CD14-positive monocyte (primary cell): ENCODE data around the gene PKHD1. TPM values are rescaled to one million over a fixed set of nuclear protein-coding genes. Genes with fewer than 3 reads are reported as not detected.

Source experiments
- DNase-seq, 3 donors: peaks; one replicate each; pipeline ENCODE4 v3.0.0-alpha.2; 2011 to 2022
- H2AFZ ChIP-seq: 2 replicates; pipeline ENCODE4 v1.6.0; 2012; ENCODE audit warnings: mild to moderate bottlenecking, low read depth, low read length, inconsistent platforms; ENCODE audit not compliant: insufficient read depth, poor library complexity, severe bottlenecking
- H3K27ac ChIP-seq, 2 donors: 1 replicate in 1 of 2; 2 replicates in 1 of 2; pipeline ENCODE4 v1.5.1; 2012 to 2013; ENCODE audit warnings: low read length in 2 of 2, control low read depth in 1 of 2, inconsistent platforms in 1 of 2, low read depth in 1 of 2, mild to moderate bottlenecking in 1 of 2
- H3K27me3 ChIP-seq, 2 donors: one replicate each; pipeline versions ENCODE4 v1.6.0 to v1.6.1; 2011 to 2013; ENCODE audit warnings: low read length in 2 of 2; ENCODE audit not compliant: control insufficient read depth in 2 of 2, insufficient read depth in 2 of 2
- H3K36me3 ChIP-seq, 2 donors: replicated peaks in 1 of 2; 1 replicate in 1 of 2; 2 replicates in 1 of 2; pipeline versions ENCODE4 v1.5.1 to v1.6.1; 2012 to 2013; ENCODE audit warnings: low read length in 2 of 2, control low read depth in 1 of 2, inconsistent platforms in 1 of 2, mild to moderate bottlenecking in 1 of 2; ENCODE audit not compliant: insufficient read depth in 2 of 2, control insufficient read depth in 1 of 2
- H3K4me1 ChIP-seq, 2 donors: 1 replicate in 1 of 2; 2 replicates in 1 of 2; pipeline versions ENCODE4 v1.5.1 to v1.6.1; 2012 to 2013; ENCODE audit warnings: low read length in 2 of 2, control low read depth in 1 of 2, inconsistent platforms in 1 of 2, mild to moderate bottlenecking in 1 of 2, moderate library complexity in 1 of 2; ENCODE audit not compliant: insufficient read depth in 2 of 2, control insufficient read depth in 1 of 2
- H3K4me2 ChIP-seq: replicated peaks from 2 replicates; pipeline ENCODE3; 2012; ENCODE audit warnings: low read length, moderate library complexity, mild to moderate bottlenecking; ENCODE audit not compliant: poor library complexity, severe bottlenecking; ENCODE audit errors: extremely low read depth
- H3K4me3 ChIP-seq, 3 experiments: fragments of 200-600 bp in 1 of 3; sonication (generic) in 1 of 3; replicated peaks in 1 of 3; 1 replicate in 2 of 3; 2 replicates in 1 of 3; pipeline ENCODE4 v1.5.1; 2011 to 2013; ENCODE audit warnings: low read length in 3 of 3, mild to moderate bottlenecking in 3 of 3, control low read depth in 2 of 3, low read depth in 2 of 3, inconsistent platforms in 1 of 3, moderate library complexity in 1 of 3
- H3K79me2 ChIP-seq: 2 replicates; pipeline ENCODE4 v1.6.0; 2012; ENCODE audit warnings: mild to moderate bottlenecking, control low read depth, inconsistent platforms, low read length, moderate library complexity; ENCODE audit not compliant: insufficient read depth
- H3K9ac ChIP-seq: 2 replicates; pipeline ENCODE4 v1.6.0; 2017; ENCODE audit warnings: low read length, mild to moderate bottlenecking; ENCODE audit not compliant: insufficient read depth, poor library complexity, severe bottlenecking
- H3K9me3 ChIP-seq, 2 donors: replicated peaks in 1 of 2; 1 replicate in 1 of 2; 2 replicates in 1 of 2; pipeline versions ENCODE4 v1.5.1 to v1.6.1; 2012 to 2013; ENCODE audit warnings: low read length in 2 of 2, control low read depth in 1 of 2; ENCODE audit not compliant: control insufficient read depth in 1 of 2, insufficient read depth in 1 of 2
- H4K20me1 ChIP-seq: 2 replicates; pipeline ENCODE4 v1.6.0; 2012; ENCODE audit warnings: mild to moderate bottlenecking, low read length, control low read depth, moderate library complexity; ENCODE audit not compliant: insufficient read depth
- H3K27ac Mint-ChIP-seq, 7 donors: one replicate each; pipeline ENCODE4 v1.8.0; 2020; ENCODE audit warnings: mild to moderate bottlenecking in 7 of 7, mixed read lengths in 7 of 7, moderate library complexity in 6 of 7, inconsistent platforms in 2 of 7
- H3K27me3 Mint-ChIP-seq, 3 donors: one replicate each; pipeline ENCODE4 v1.8.0; 2021 to 2022; ENCODE audit warnings: low read depth in 3 of 3, mild to moderate bottlenecking in 3 of 3, mixed read lengths in 3 of 3, moderate library complexity in 3 of 3, inconsistent platforms in 1 of 3
- H3K36me3 Mint-ChIP-seq, 2 donors: one replicate each; pipeline ENCODE4 v1.8.0; 2020; ENCODE audit warnings: mixed read lengths in 2 of 2, inconsistent platforms in 1 of 2, mild to moderate bottlenecking in 1 of 2
- H3K4me1 Mint-ChIP-seq: one replicate; pipeline ENCODE4 v1.8.0; 2020; ENCODE audit warnings: mild to moderate bottlenecking, mixed read lengths
- H3K4me3 Mint-ChIP-seq, 2 donors: one replicate each; pipeline ENCODE4 v1.8.0; 2020; ENCODE audit warnings: mild to moderate bottlenecking in 2 of 2, mixed read lengths in 2 of 2, moderate library complexity in 1 of 2
- H3K9me3 Mint-ChIP-seq, 7 donors: one replicate each; pipeline ENCODE4 v1.8.0; 2020 to 2022; ENCODE audit warnings: mixed read lengths in 7 of 7, mild to moderate bottlenecking in 6 of 7, moderate library complexity in 6 of 7, inconsistent platforms in 2 of 7
- WGBS: methylation state at CpG from one replicate; pipeline ENCODE4 v1.1.5; 2013; ENCODE audit warnings: missing lambda C conversion rate; ENCODE audit not compliant: insufficient coverage; 5-methylcytosine and 5-hydroxymethylcytosine counted together
- intact Hi-C, 2 donors: fragments of 100-400 bp; cut with micrococcal nuclease; formaldehyde crosslinking; loops; one replicate each; pipeline versions ENCODE4 v1.15.0 to v1.15.1; 2023
- polyA plus RNA-seq, 3 donors: library from polyadenylated mRNA; depleted of rRNA in 1 of 3; unstranded in 2 of 3; stranded (reverse) in 1 of 3; fragments of 300-500 nt in 2 of 3; fragments of >200 nt in 1 of 3; fragmentation: Illumina TruSeq in 2 of 3; gene quantifications; 1 replicate in 2 of 3; 2 replicates in 1 of 3; pipeline ENCODE4 v1.2.3, GENCODE V29; 2012 to 2021
- TF ChIP-seq, protein P1 (sequence below): fragments of 200-600 bp; IDR thresholded peaks from one replicate; pipeline ENCODE4 v1.8.0; 2022; ENCODE audit warnings: antibody characterized with exemption, mild to moderate bottlenecking

The PKHD1 gene
- polyA plus RNA-seq, 3 donors, result not detected

- intact Hi-C loops, result no loop called here
- no peaks in the 10 kb centered on the region for H3K36me3 ChIP-seq
- Mint-ChIP-seq H3K4me1 (no peaks in the 10 kb centered on the region), H3K27me3 (peaks cover 0 to 7% (median under 1%) of the 10 kb centered on the region in 3 donors), H3K36me3 (no peaks in the 10 kb centered on the region), H3K9me3 (no peaks in the 10 kb centered on the region), H3K27ac (no peak overlapping the region), H3K4me3 (no peak overlapping the region)
- H3K9ac ChIP-seq, result no peak overlapping the region
- H3K27me3 ChIP-seq, result no peaks in the 10 kb centered on the region
- WGBS, result 92% methylated on average over 8 of the region's 11 CpGs
- no peaks in the 10 kb centered on the region for H3K9me3 ChIP-seq
- no peaks in the 10 kb centered on the region for H3K79me2 ChIP-seq
- H3K4me2 ChIP-seq, result no peak overlapping the region
- H3K4me3 ChIP-seq, result no peak overlapping the region
- no peak overlapping the region for H2AFZ ChIP-seq
- DNase-seq, result no peak
- H4K20me1 ChIP-seq, result no peaks in the 10 kb centered on the region
- no peak overlapping the region for H3K27ac ChIP-seq
- TF ChIP-seq, protein P1, sequence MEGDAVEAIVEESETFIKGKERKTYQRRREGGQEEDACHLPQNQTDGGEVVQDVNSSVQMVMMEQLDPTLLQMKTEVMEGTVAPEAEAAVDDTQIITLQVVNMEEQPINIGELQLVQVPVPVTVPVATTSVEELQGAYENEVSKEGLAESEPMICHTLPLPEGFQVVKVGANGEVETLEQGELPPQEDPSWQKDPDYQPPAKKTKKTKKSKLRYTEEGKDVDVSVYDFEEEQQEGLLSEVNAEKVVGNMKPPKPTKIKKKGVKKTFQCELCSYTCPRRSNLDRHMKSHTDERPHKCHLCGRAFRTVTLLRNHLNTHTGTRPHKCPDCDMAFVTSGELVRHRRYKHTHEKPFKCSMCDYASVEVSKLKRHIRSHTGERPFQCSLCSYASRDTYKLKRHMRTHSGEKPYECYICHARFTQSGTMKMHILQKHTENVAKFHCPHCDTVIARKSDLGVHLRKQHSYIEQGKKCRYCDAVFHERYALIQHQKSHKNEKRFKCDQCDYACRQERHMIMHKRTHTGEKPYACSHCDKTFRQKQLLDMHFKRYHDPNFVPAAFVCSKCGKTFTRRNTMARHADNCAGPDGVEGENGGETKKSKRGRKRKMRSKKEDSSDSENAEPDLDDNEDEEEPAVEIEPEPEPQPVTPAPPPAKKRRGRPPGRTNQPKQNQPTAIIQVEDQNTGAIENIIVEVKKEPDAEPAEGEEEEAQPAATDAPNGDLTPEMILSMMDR, result no peak
- H3K4me1 ChIP-seq, result no peaks in the 10 kb centered on the region
Measured at GRCh38 chr6:51842061-51842803, 245.2 kb downstream of the PKHD1 start.

GRCh38 chr6:51841626-51842025, 245.8 kb downstream of the PKHD1 start:
- Histone ChIP-seq H3K79me2 (no peaks in the 10 kb centered on the region), H3K4me1 (no peaks in the 10 kb centered on the region), H3K9me3 (no peaks in the 10 kb centered on the region), H3K4me3 (no peak overlapping the region), H3K27ac (no peak overlapping the region), H4K20me1 (no peaks in the 10 kb centered on the region), H3K36me3 (no peaks in the 10 kb centered on the region), H3K9ac (no peak overlapping the region), H2AFZ (no peak overlapping the region), H3K4me2 (no peak overlapping the region), H3K27me3 (no peaks in the 10 kb centered on the region)
- TF ChIP-seq, protein P1, result no peak
- Mint-ChIP-seq H3K4me1 (no peaks in the 10 kb centered on the region), H3K27ac (no peak overlapping the region), H3K4me3 (no peak overlapping the region), H3K36me3 (no peaks in the 10 kb centered on the region), H3K9me3 (no peaks in the 10 kb centered on the region), H3K27me3 (peaks cover 0 to 7% (median 3%) of the 10 kb centered on the region in 3 donors)
- DNase-seq, result no peak
- WGBS, result 100% methylated on average over 1 of the region's 2 CpGs
- intact Hi-C loops, result no loop called here
